Measurements from ENCODE around the gene KIF6.

KIF6 gene

DNA sequence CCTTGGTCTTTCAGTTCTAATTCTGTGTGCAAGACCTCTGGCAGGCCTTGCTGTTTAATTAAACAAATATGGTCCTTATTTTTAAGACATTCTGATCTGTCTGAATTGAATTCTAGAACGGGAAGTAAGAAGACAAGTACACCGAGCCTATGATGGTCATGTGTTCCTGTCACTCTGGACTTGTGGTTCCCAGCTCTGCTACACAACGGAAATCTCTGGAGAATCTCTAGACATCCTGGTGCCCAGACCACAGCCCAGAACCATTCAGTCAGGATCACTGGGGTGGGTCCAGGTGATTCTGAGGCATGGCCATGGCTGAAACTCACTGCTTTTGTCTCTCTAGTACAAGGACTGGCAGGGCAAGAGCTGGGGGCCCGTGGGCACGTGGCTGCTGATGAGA is 386.8 kb downstream of the KIF6 start:
- DNase-seq, result no peak

GRCh38 chr6:39335780-39336545 is 389.2 kb downstream of the KIF6 start:
- DNase-seq, result no peak

- no peak for DNase-seq
Observed at GRCh38 chr6:39333644-39334438, 391.4 kb downstream of the KIF6 start.

- DNase-seq, result no peak
Observed at GRCh38 chr6:39330476-39330875, 394.7 kb downstream of the KIF6 start.

- DNase-seq, result no peak
Observed at GRCh38 chr6:39330057-39330456, 395.2 kb downstream of the KIF6 start.

- no peak for DNase-seq
Observed at GRCh38 chr6:39328066-39328465, 397.1 kb downstream of the KIF6 start.

DNA sequence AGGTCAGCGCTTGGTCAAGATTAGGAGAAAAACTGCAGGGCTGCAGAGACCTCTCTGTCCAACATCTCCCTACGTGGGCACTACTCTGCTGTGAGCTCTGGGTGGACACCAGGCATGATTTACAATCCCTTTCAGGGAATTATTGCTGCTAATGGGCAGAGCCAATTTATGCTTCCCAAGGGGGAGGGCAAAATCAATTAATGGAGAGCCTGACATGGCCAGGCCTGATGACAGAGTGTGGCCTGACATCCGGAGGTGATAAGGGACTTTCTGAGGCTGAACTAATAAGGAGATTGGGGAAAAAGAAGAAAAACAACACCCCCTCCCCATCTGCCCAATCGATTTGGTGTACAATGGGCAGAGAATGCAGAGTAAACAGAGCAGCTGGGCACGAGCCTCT is 397.7 kb downstream of the KIF6 start:
- no peak for DNase-seq

DNA sequence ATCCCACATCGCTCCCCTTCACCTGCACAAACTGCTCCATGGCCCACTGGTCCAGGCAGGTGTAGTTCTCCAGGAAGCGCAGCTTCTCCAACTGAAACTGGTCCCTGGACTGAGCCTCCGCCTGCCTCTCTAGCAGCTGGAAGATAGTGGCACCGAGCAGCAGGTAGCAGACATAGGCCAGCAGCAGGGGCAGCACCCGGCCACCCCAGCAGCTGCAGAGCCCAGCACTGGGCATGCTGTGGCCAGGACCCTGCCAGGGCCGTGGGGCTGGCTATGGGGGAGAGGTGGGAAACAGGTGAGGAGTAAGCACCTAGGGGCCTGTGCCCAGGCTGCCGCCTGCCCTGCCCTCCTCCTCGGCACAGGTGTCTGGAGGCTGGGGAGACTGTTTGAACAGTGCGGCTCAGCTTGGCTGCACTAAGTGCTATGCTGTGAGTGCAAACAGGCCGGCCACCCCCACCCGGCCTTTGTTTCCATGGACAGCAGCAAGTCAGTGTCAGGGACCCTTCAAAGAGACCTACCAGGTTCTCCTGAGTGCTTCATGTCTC is 402.8 kb downstream of the KIF6 start, which contains the start of gene KCNK16:
KCNK16 (minus strand) TSS at position 397 of the 545 bp plus-strand sequence; CDS start at position 235, 162 bp downstream.
- no peak for DNase-seq

DNA sequence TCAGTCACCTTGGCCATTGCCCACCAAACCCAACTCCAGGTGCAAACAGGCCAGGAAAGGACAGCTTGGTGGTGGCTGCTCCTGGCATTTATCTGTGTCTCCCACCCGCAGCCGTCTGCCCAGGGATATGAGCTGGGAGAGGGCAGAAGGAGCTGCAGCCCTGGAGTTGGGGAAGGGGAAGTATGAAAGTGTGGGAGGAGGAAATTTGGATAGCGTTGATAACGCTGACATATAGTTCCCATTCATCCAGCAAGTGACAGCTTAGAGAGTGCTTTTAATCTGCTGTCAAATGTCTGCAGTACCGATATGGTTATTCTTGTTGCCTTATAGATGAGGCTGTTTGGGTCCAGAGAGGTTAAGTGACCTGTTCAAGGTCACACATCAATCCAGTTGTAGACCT is 403.4 kb downstream of the KIF6 start:
- DNase-seq, result no peak

- no peak for DNase-seq
Observed at GRCh38 chr6:39320363-39320984, 404.7 kb downstream of the KIF6 start.

DNA sequence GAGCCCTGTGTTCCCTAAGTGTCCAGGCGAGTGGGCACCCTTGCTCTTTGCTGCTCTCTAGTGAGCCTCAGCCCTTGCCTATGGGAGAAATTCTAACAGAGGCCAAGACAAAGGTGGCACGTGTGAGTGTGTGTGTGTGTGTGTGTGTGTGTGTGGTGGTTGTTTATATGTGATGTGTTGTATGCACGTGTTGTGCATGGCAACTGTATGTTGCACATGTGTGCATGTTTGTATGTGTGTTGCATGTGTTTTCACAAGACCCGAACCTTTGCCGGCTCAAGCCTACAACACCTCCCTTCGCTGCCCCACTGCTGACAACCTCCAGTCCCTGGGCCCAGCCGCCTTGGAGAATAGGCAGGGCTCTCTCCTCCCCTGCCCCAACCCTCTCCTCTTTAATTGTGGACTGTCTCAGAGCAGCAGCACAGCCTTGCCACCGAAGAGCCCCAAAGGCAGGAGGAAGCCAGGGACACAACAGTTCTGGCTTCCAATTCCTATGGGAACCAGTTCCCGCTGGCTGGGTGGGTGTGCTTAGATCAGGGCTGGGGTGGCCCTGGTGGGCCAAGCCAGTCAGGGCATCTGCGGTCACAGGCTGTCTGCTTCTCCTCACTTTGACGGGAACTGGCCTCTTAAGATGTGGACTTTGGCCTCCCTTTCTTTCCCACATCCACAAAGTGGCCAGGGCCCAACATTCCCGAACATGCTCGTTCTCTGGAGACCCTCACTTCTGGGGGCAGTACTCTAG is 405.4 kb downstream of the KIF6 start:
- DNase-seq, result no peak

- no peak for DNase-seq
Observed at GRCh38 chr6:39317256-39317655, 408.0 kb downstream of the KIF6 start.

GRCh38 chr6:39314273-39314795 is 410.9 kb downstream of the KIF6 start, which contains the start of gene KCNK17:
Gene KCNK17, minus strand, starts transcription at chr6:39314419. Its CDS starts 99 bp downstream, at chr6:39314320.
- no peak for DNase-seq

DNA sequence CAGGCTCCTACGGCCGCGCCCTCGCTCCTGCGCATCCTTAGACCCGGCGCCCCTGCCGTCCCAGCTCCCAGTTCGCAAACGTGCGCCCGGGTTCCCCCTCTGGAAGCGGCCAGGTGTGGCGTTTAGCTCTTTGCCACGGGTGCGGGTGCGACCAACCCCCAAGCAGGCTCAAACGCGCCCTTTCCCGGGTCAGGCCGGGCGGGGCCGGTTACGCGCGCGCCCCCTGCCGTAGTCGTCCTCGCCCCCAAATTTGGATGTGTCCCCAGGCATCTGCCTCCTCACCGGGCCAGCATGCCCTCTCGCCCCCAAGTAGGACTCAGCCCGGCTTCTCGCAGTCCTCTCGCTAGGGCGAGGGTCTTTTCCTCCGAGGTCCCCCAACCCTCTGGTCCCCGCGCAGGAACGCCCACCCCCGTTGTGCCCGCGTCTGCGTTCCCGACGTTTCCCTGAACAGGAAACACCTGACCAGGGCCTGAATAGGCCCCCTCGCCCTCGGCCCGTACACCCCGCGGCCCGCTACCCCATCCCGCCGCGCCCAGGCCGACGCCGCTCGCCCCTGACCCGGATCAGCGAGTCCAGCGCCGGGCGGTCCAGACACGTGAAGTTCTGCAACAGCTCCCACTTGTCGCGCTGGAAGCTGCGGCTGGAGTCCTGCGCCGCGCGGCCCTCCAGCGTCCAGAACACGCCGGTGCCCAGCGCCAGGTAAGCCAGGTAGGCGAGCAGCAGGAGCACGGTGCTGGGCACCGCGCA is 411.5 kb downstream of the KIF6 start:
- DNase-seq, result no peak

DNA sequence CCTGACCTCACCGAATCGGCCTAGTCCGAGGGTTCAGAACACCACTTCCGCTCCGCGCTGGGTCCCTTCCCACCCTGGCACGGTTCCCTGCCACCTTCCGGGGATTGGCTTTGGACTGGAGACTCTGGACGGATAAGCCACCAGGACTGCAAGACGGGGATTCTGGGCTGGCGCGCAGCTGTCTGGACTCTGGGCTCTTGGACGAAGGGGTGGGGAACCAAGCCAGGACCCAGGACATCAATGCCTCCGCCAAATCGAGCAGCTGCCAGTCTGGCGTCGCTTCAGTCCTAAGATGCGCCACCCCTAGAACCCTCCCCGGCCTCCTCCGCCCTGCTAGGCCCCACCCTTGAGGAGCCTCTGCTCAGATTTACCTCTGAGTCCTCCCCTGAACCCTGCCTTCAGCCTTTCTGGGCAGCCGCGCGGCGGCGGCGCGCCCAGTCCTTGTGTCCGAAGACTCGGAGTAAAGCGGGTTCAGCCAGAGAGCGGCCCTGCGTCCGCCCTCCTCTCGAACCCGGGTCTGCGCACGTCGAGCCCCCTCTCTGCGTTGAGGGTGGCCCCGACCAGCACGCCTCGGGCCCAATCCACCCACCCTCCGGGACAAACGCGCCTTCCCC is 412.2 kb downstream of the KIF6 start:
- no peak for DNase-seq

DNA sequence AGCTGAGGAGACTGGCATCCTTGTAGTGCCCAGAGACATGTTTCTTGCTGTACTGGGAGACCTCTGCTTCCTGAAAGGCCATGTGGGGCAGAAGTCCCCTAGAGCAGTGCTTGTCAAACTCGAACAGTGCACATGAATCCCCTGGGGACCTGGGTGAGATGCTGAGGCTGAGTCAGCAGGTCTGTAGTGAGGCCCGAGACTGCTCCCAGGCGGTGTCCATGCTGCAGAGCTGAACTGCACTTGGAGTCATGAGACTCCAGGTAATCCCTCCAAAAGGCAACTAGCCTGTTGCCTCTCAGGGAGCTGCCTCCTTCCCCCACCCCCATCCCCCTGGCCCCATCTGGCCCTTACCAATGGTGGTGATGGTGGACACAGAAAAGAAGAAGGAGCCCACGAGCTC is 414.7 kb downstream of the KIF6 start:
- no peak for DNase-seq

- DNase-seq, result peak; percentile 53
Observed at GRCh38 chr6:39309942-39310531, 415.2 kb downstream of the KIF6 start.

DNA sequence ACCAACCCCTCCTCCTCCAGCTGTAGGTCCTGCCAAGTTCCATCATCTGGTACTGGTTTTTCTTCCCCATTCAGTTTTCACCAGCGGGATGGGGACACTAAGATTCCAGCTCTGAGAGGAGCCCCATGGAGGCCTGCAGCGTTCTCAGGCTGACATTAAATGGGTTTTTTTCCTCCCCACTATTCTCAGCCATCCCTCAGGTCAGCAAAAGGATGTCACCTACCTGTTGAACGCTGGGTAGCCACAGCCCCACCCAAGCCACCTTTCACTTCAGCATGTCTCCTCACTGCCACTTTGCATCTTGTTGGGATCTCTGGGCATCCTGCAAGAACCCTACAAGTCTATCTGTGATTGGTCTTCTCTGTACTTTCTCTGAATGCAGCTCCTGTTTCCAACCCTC is 417.7 kb downstream of the KIF6 start:
- DNase-seq, result no peak

- no peak for DNase-seq
Observed at GRCh38 chr6:39304951-39305350, 420.3 kb downstream of the KIF6 start.

DNA sequence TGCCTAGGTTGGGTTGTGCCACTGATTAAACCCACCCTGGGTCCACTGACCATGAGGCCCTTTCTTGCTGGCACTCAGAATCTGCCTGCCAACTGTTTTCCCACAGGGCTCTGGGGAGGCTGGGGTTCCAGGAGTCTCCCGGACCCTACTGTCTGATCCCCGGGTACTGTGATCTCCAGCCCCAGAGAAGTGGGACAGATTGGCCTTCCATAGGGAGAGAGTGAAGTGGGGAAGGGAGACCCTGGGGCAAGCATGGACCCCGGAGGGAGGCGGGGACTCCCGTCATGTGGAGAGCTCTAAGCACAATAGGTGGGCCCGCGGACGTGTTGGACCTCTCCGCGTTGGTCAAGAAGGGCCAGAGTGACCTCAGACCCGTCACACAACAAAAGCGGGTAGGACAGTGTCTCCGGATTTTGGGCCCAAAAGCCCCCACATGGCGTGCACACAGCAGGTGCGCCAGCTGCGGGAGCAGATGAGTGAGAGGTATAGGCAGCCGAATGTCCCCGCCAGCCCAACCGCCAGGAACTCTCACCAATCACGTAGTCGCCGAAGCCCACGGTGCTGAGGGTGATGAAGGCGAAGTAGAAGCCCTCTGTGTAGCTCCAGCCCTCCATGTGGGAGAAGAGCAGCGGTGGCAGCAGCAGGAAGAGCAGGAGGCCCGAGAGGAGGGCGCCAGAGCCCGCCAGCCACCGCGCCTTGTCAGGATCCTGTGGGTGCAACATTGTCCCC is 421.6 kb downstream of the KIF6 start:
- no peak for DNase-seq

Measured in activated CD8-positive, alpha-beta memory T cell treated with anti-CD3 and anti-CD28 coated beads, Interleukin-2, amount 50 U/mL, for 4 hours (primary cell).